ENCODE data around the gene TEX261.
"Not testable (repeated sequence)": the region's sequence is repeated elsewhere in the genome, so short reads cannot be mapped to it uniquely, and the experiment has no call there.

TEX261 gene

GRCh38 chr2:70994699-70995425 lies at the start of gene TEX261:
Gene TEX261 (minus strand): TSS chr2:70994873. CDS start chr2:70994757, 116 bp downstream.
- DNase-seq (ENCODE audit: low read depth): peak; percentile 28

- no peak for DNase-seq (ENCODE audit: low read depth)
Observed at GRCh38 chr2:71043531-71044407, 49.1 kb upstream of the TEX261 start.

DNA sequence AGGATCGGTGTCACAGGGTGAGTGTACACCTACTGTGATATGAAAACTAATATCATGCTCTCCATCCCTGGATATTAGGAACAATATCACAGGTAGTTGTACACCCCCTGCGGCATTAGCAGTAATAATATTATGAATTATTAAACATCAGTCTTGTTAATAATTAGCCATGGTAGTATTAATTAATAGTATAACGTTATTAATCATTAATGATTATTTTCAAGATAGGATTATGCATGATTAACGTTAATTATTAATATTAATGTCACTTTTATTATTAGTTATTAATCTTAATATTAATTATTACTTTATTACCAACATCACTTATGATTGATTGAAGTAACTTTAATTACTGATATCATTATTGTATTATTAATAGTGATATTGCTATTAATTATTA lies 47.6 kb upstream of the TEX261 start:
- no peak for DNase-seq (ENCODE audit: low read depth)

GRCh38 chr2:71036296-71036695 lies 41.6 kb upstream of the TEX261 start:
- not testable (repeated sequence) for DNase-seq (ENCODE audit: low read depth)

DNA sequence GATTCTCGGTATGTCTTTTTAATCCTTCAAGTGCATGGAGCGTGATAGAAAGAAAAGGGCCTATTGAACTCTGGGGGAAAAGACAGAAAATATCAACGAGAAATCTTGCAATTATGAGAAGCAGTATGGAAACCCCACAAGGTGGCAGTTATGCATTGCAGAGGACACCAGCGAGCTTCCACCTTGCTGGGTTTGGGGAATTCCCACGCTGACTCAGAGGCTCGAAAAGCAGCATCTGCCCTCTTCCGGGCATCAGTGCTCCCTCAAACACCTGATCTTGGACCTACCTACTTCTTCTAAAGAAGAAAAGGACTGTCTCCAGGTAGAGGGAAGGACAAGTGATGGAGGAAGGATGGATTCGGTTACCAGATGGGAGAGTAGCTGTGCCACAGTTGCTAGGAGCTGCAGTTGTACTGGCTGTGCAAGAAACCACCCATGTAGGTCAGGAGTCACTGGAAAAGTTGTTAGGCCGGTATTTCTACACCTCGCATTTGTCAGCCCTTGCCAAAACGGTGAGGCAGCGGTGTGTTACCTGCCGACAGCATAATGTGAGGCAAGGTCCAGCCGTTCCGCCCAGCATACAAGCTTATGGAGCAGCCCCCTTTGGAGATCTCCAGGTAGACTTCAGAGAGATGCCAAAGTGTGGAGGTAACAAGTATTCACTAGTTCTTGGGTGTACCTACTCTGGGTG lies 29.0 kb upstream of the TEX261 start:
- DNase-seq (ENCODE audit: low read depth): not testable (repeated sequence)

- not testable (repeated sequence) for DNase-seq (ENCODE audit: low read depth)
Observed at GRCh38 chr2:71021394-71021793, 26.7 kb upstream of the TEX261 start.

DNA sequence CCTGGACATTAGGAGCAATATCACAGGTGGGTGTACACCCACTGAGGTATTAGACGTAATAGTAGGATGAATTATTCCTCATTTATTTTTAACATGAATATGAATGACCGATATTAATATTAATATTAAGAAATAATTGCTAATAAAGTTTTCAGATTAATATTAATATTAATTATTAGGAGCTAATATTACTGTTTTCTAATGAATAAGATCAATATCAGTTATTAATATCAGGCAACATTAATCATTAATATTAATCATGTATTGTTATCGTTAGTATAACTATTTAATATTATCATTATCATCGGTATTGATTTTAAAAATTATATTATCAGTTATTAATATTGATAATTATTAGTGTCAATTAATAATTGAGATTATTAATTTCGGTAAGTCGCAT lies 25.3 kb upstream of the TEX261 start:
- not testable (repeated sequence) for DNase-seq (ENCODE audit: low read depth)

DNA sequence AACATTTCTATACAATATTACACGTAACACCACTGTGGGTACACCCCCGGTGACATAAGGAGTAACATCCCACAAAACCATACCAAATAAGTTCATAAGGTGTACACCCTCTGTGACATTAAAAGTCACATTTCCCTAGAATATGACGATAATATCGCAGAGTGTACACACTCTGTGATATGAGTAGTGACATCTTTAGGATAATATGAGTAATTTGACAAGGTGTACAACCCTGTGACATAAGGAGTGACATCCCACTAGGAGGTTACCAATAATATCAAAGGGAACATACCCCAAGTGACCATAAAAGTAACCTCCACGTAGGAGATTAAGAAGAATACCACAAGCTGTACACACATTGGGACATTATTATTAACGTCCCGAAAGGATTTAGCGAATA lies 24.0 kb upstream of the TEX261 start:
- no peak for DNase-seq (ENCODE audit: low read depth)

DNA sequence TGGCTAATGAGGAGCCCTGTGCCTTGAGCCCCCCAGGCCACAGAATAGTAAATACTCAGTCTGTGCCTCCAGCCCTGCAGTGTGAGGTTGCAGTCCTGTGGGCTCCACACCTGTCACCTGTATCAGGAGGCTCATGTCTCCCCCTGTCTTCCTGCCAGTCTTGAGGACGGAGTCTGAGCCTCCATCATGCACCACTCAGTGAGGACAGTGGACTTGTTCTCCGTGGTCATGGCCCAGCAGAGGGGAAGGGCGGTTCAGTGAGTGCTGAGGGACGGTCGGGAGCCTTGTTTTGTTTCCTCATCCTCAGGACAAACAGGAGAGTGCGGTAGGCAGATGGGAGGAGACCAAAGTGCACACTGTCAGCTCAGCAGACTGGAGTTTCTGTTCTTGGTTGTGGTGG lies 17.1 kb upstream of the TEX261 start:
- DNase-seq (ENCODE audit: low read depth): not testable (repeated sequence)

- DNase-seq (ENCODE audit: low read depth): no peak
Observed at GRCh38 chr2:71008342-71008741, 13.7 kb upstream of the TEX261 start.

DNA sequence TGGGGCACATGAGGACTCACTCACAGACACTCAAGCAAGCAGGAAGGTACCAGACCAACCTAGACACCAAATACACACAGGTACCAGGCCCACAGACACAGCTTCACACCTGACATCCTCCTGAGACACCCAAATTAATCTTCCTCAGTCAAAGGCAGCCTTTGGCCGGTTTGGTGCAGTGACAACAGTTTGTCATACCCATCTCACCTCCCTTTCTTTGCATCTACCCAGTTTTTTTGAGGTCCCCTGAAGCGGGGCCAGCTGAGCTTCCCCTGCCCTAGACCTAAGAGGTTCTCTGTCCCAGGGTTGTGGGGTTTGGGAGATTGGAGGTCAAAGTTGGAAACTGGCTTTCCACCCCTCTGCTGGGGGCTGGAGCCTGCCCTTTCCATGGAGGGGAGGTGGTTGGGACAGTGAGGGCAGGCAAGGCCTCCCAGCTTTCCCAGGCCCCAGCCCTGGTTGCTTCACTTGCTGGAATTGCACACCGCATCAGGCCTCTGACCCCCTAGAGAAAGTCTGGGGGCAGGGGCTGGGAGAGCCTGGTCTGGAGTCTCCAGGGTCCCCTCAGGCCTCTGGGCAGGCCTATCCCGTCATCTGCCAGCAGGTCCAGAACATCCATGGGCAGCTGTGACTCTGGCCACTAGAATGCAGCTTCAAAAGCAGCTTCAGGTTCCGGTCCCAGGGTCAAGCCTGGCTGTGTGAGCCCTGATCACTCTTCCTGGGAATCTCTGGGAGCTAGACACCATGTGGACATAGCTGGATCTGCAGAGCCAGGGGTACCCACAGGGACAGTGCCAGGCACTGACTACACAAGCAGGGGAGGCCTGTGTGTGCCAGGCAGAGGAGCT lies 12.5 kb upstream of the TEX261 start:
- DNase-seq (ENCODE audit: low read depth): no peak

DNA sequence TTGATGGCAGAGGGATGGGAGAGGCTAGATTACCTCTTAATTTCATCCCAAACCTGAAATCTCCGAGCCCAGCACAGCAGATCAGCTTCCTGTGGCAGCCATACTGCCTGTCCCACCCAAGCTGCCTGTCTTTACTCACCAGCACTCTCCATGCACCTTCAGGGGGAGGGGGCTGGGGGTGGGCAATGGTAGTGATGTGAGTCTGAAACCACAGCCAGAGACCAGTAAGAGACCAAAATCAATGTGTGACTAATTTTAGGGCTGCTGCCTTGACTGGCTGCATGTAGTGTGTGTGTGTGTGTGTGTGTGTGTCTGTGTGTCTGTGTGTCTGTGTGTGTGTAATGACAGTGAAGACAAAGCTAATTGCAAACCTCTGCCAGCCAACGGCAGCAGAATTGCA lies 11.7 kb upstream of the TEX261 start:
- no peak for DNase-seq (ENCODE audit: low read depth)

GRCh38 chr2:71005271-71006202 lies 10.9 kb upstream of the TEX261 start:
- DNase-seq (ENCODE audit: low read depth): no peak

GRCh38 chr2:71004857-71005256 lies 10.2 kb upstream of the TEX261 start:
- DNase-seq (ENCODE audit: low read depth): no peak

DNA sequence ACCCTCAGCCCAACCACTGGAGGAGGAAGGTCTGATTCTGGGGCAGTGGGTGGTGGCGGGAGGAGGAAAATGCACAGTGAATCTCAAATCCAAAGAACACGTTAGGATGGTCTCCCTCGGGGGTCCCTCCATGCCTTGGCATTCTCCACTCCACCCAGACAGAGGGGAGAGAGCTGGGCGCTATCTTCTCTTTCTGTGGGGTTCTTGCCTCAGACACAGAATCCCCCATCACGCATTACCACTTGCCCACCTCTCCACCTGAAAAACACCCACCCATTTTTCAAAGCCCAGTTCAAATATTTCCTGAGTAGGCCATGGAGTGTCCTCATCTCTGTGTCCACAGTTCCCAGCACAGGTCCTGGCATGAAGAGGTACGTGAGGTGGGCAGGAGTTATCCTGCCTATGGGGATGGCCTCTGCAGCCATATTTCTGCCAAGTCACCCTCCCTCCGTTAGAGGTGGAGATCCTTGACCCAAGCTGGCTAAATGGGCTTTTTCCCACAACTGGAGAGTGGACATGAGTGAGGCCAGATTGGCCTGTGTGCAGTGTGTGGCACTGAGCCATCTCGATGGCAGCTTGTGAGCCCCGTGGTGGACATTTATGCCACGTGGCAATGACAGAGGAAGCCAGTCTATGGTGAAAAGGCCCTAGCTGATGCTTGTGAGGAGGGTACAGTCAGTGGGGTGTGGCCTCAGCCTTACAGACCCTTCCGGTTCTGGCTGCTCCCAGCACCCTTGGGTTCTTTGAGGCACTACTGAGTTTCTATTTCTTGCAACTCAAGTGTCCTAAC lies 9.5 kb upstream of the TEX261 start:
- DNase-seq (ENCODE audit: low read depth): no peak

GRCh38 chr2:71003396-71003795 lies 8.7 kb upstream of the TEX261 start:
- DNase-seq (ENCODE audit: low read depth): no peak

DNA sequence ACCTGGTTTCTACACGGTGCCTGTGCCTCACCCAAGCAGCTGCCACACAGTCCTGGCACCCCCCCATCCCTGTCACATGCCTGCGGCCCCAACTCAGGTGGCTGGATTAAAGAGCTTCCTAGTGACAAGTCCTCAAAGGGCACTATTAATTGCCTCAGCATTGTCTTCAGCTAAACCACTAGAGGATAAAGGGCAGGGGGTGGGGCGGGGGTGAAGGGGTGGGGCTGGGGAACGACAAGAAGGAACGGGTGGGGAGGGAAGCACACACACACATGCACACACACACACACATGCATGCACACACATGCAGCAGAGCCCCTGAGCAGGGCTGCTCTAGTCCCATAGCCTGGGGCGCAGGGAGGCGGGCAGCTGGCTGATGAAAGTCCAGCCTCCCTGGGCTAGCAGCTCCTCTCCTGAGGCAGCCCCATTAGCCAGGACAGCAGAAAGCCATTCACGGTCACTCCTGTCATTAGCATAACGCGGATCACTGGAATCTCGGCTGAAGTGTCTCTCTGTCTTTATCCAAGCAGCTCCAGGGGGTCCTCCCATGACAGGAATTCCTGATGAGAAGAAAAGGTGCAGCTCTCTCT lies 7.4 kb upstream of the TEX261 start:
- DNase-seq (ENCODE audit: low read depth): no peak

DNA sequence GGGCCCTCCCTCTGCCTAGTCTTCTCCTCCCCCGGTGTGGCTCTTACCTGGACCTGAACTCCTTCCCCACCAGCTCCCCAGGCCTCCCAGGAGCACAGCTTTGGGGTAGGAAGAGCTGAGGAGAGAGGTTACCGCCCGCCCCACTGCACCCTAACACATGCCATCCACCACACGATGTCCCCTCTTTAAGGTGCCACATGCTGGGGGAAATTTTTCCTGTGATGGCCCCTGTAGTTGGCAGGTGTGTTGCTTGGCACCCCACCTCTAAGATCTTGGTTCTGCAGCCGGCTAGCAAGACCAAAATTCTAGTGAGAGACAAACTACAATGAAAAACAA lies 6.9 kb upstream of the TEX261 start:
- DNase-seq (ENCODE audit: low read depth): no peak

GRCh38 chr2:71000780-71001591 lies 6.3 kb upstream of the TEX261 start:
- DNase-seq (ENCODE audit: low read depth): no peak

All from GM04503 (cell line).